ACC112 (cell line): ENCODE data around the gene DNAJC5.
"Not testable (repeated sequence)": the region's sequence is repeated elsewhere in the genome, so short reads cannot be mapped to it uniquely, and the experiment has no call there.

Experiments
- H2AFZ ChIP-seq: fragments of 200-600 bp; sonication (generic); one replicate; pipeline ENCODE4 v1.6.0; 2017; ENCODE audit warnings: antibody characterized with exemption, low read length; ENCODE audit not compliant: unreplicated experiment
- H3K27ac ChIP-seq: fragments of 200-600 bp; sonication (generic); 2 replicates; pipeline ENCODE4 v1.5.1; 2014; ENCODE audit warnings: low read depth, mild to moderate bottlenecking, antibody characterized with exemption, low read length, moderate library complexity
- H3K27me3 ChIP-seq: fragments of 200-600 bp; sonication (generic); 2 replicates; pipeline ENCODE4 v1.6.1; 2014; ENCODE audit warnings: mild to moderate bottlenecking, antibody characterized with exemption, low read length, moderate library complexity, mixed read lengths; ENCODE audit not compliant: insufficient read depth
- H3K36me3 ChIP-seq: fragments of 200-600 bp; sonication (generic); 2 replicates; pipeline ENCODE4 v1.6.1; 2016; ENCODE audit warnings: mild to moderate bottlenecking, antibody characterized with exemption, low read length, moderate library complexity, mixed read lengths; ENCODE audit not compliant: insufficient read depth
- H3K4me1 ChIP-seq: fragments of 200-600 bp; sonication (generic); one replicate; pipeline ENCODE4 v1.6.1; 2016; ENCODE audit warnings: low read length, mixed read lengths; ENCODE audit not compliant: insufficient read depth, unreplicated experiment, control insufficient read depth
- H3K4me3 ChIP-seq: fragments of 200-600 bp; sonication (generic); 2 replicates; pipeline ENCODE4 v1.5.1; 2014; ENCODE audit warnings: mild to moderate bottlenecking, low read depth, low read length
- H3K79me2 ChIP-seq: fragments of 200-600 bp; sonication (generic); one replicate; pipeline ENCODE4 v1.6.0; 2016; ENCODE audit warnings: low read length; ENCODE audit not compliant: control insufficient read depth, unreplicated experiment, insufficient read depth

DNAJC5 gene, protein sequence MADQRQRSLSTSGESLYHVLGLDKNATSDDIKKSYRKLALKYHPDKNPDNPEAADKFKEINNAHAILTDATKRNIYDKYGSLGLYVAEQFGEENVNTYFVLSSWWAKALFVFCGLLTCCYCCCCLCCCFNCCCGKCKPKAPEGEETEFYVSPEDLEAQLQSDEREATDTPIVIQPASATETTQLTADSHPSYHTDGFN

DNA sequence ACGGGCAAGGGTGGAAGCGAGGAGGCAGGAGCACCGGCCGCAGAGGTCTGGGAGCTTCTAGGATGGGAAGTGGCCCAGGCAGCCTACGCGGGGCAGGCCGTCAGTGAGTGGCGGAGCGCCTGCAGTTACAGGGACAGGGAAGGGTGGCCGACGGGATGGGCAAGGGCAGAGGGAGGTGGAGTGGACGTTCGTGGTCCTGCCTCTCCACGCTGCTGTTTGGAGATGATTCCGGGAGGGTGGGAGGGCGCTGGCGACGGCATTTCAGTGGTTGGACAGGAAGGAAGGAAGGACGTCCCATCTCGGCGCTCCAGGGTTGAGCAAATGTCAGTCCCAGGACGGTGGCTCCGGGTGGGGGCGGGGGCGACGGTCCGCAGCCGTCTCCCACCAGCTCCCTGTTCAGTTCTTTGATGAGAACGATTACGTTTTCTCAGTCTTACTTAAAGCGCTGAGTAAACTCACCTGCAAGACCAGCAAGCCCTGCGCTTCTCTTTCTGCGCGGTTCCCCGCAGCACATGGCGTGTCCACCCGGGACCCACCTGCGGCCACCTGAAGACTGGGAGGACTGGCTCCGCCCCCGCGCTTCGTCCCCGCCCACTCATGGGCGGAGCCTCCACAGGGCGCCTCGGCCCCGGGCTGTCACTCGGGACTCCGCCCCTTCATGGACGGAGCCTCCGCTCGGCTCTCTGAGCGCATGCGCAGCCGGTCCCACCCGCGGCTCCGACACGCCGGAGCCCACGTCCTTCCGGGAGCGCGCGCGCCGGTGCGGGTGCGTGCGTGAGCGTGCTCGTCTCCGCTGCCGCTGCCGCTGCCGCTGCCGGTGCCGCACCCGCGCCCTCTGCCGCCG lies at the start of gene DNAJC5:
DNAJC5 (plus strand) TSS at position 769 of the 844 bp plus-strand sequence. CDS start 33,220 bp downstream, outside the sequence.
- no peaks in the 10 kb centered on the region for H3K36me3 ChIP-seq
- H3K4me3 ChIP-seq = peak within 1 kb of the TSS; percentile 88
- H2AFZ ChIP-seq = peak within 1 kb of the TSS; percentile 72
- H3K79me2 ChIP-seq = peaks cover 41% of the 10 kb centered on the region
- peaks cover 6% of the 10 kb centered on the region for H3K4me1 ChIP-seq
- peak within 1 kb of the TSS; percentile 79 for H3K27ac ChIP-seq
- no peaks in the 10 kb centered on the region for H3K27me3 ChIP-seq

DNA sequence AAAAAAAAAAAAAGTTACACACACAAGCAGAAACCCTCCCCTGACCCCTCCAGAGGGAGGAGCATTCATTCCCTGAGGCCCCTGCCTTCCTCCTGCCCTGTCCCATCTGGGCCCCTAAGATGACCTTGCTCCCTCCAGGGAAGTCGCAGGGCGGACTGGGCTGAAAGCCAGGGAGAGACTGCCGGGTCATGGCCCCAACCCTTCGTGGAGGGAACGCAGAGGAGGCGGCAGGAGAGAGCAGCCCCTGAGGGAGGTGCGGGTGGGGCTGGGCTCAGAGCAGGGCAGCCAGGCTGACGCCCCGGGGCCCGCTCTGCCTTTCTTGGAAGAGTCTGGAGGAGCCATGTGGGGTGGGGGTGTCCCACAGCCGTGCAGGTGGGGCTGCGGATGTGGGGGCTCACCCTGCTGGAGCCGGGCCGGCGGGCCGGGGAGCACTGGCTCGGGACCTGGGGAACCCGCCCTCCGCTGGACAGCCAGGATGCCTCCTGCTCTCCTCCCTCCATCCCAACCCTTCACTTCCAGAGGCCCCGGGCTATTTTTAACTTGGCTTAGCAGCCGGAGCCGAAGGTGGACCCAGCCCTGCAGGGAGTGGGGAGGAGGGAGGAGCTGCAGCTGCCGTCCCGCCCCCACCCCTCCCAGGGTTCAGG lies 48.7 kb upstream of the DNAJC5 start:
- no peaks in the 10 kb centered on the region for H3K36me3 ChIP-seq
- no peaks in the 10 kb centered on the region for H3K27me3 ChIP-seq
- H2AFZ ChIP-seq = peak overlapping the region; percentile 22
- H3K4me1 ChIP-seq = peaks cover 19% of the 10 kb centered on the region
- H3K27ac ChIP-seq = no peak overlapping the region
- H3K79me2 ChIP-seq = no peaks in the 10 kb centered on the region
- peak overlapping the region; percentile 27 for H3K4me3 ChIP-seq

DNA sequence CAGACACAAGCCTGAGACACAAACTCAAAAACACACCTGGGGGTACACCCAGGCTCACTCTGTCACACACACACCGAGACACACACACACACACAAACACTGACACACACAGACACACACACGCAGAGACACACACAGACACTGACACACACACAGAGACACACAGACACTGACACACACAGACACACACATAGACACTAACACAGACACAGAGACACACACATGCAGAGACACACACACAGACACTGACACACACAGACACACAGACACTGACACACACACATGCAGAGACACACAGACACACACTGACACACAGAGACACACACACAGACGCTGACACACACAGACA lies 48.1 kb upstream of the DNAJC5 start:
- Histone ChIP-seq H3K4me3 (no peak overlapping the region), H3K4me1 (peaks cover 19% of the 10 kb centered on the region), H3K36me3 (no peaks in the 10 kb centered on the region), H3K27ac (no peak overlapping the region), H3K27me3 (no peaks in the 10 kb centered on the region), H2AFZ (no peak overlapping the region), H3K79me2 (no peaks in the 10 kb centered on the region)

DNA sequence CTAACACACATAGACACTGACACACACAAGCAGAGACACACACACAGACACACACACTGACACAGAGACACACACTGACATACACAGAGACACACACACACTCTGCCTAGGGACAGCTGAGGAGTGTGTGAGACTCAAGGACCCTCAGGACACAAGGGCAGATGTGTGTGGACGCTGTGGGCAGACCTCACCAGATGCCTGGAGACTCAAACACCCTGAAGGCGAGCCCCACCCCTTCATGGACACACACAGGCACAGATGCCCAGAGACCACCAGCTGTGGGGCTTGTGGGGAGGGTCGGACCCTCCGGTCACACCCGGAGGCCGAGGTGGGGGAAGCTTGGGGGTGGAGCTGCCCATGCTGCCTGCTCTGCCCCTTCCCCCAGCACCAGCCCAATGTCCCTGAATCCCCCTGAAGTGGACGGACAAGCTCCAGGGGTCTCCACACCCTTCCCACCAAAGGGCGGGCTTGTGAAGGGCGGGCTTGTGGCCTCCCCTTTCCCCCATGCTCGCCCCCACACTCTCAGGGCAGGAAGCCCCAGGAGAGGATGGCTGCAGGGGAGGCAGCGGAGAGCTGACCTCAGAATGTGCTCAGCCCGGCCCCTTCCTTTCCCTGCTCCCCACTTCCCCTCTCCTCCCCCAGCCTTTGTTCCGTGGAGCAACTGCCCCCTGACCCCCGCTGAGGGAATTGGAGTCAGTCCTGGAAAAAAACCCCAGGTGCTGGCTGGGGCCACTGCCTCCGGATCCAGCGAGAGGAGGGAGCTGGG lies 47.5 kb upstream of the DNAJC5 start:
- no peak overlapping the region for H2AFZ ChIP-seq
- H3K27me3 ChIP-seq = no peaks in the 10 kb centered on the region
- no peaks in the 10 kb centered on the region for H3K36me3 ChIP-seq
- H3K4me3 ChIP-seq = no peak overlapping the region
- H3K27ac ChIP-seq = no peak overlapping the region
- no peaks in the 10 kb centered on the region for H3K79me2 ChIP-seq
- peaks cover 19% of the 10 kb centered on the region for H3K4me1 ChIP-seq

GRCh38 chr20:63848003-63848911 lies 46.7 kb upstream of the DNAJC5 start:
- Histone ChIP-seq H3K27ac (no peak overlapping the region), H3K4me3 (no peak overlapping the region), H2AFZ (no peak overlapping the region)

GRCh38 chr20:63850689-63851547 lies 44.0 kb upstream of the DNAJC5 start:
- Histone ChIP-seq H3K27ac (no peak overlapping the region), H3K4me1 (peaks cover 32% of the 10 kb centered on the region), H3K79me2 (no peaks in the 10 kb centered on the region), H2AFZ (no peak overlapping the region), H3K36me3 (no peaks in the 10 kb centered on the region), H3K27me3 (peaks cover 11% of the 10 kb centered on the region), H3K4me3 (no peak overlapping the region)

More at GRCh38 chr20:63848003-63848911, 46.7 kb upstream of the DNAJC5 start:
- no peaks in the 10 kb centered on the region for H3K79me2 ChIP-seq
- H3K4me1 ChIP-seq = peaks cover 19% of the 10 kb centered on the region
- H3K36me3 ChIP-seq = no peaks in the 10 kb centered on the region
- no peaks in the 10 kb centered on the region for H3K27me3 ChIP-seq

GRCh38 chr20:63851548-63851943 lies 43.4 kb upstream of the DNAJC5 start:
- not testable (repeated sequence) for H3K4me3 ChIP-seq, H3K36me3 ChIP-seq, H2AFZ ChIP-seq, H3K27ac ChIP-seq, H3K79me2 ChIP-seq
- H3K4me1 ChIP-seq = peaks cover 26% of the 10 kb centered on the region
- H3K27me3 ChIP-seq = peaks cover 15% of the 10 kb centered on the region

- not testable (repeated sequence) for H3K4me3 ChIP-seq, H3K36me3 ChIP-seq, H2AFZ ChIP-seq, H3K27ac ChIP-seq, H3K79me2 ChIP-seq
- H3K4me1 ChIP-seq = peaks cover 27% of the 10 kb centered on the region
- peaks cover 15% of the 10 kb centered on the region for H3K27me3 ChIP-seq
Measured at GRCh38 chr20:63853733-63854068, 41.2 kb upstream of the DNAJC5 start.

GRCh38 chr20:63854069-63854765 lies 40.7 kb upstream of the DNAJC5 start:
- Histone ChIP-seq H3K27ac (no peak overlapping the region), H3K4me1 (peaks cover 32% of the 10 kb centered on the region), H3K36me3 (no peaks in the 10 kb centered on the region), H3K79me2 (no peaks in the 10 kb centered on the region), H3K4me3 (no peak overlapping the region), H3K27me3 (peaks cover 15% of the 10 kb centered on the region), H2AFZ (no peak overlapping the region)
